ENCODE data around the gene MAB21L4.
A peak's percentile ranks its signal among the peaks of the same experiment; 100 is the strongest.
"Not testable (repeated sequence)": the region's sequence is repeated elsewhere in the genome, so short reads cannot be mapped to it uniquely, and the experiment has no call there.

The MAB21L4 gene

GRCh38 chr2:240857039-240858008 lies 38.6 kb downstream of the MAB21L4 start:
- no peak for DNase-seq

GRCh38 chr2:240856151-240856980 lies 39.6 kb downstream of the MAB21L4 start:
- no peak for DNase-seq

- DNase-seq, result no peak
Observed at GRCh38 chr2:240855670-240856069, 40.3 kb downstream of the MAB21L4 start.

- no peak for DNase-seq
Observed at GRCh38 chr2:240852671-240853314, 43.2 kb downstream of the MAB21L4 start.

- peak; percentile 52 to 78 (median 68) for DNase-seq
Observed at GRCh38 chr2:240851078-240851991, 44.6 kb downstream of the MAB21L4 start.

- DNase-seq, result no peak
Observed at GRCh38 chr2:240850756-240851077, 45.2 kb downstream of the MAB21L4 start.

- DNase-seq, result no peak
Observed at GRCh38 chr2:240850026-240850425, 45.9 kb downstream of the MAB21L4 start.

GRCh38 chr2:240848900-240849680 lies 46.9 kb downstream of the MAB21L4 start:
- DNase-seq, result no peak

GRCh38 chr2:240847817-240848216 lies 48.1 kb downstream of the MAB21L4 start:
- DNase-seq, result no peak

GRCh38 chr2:240846873-240847595 lies 48.9 kb downstream of the MAB21L4 start:
- no peak for DNase-seq

GRCh38 chr2:240846309-240846708 lies 49.6 kb downstream of the MAB21L4 start:
- not testable (repeated sequence) for DNase-seq

- DNase-seq, result no peak
Observed at GRCh38 chr2:240840435-240841060, 55.4 kb downstream of the MAB21L4 start.

GRCh38 chr2:240839152-240840143 lies 56.5 kb downstream of the MAB21L4 start:
- DNase-seq, result no peak

GRCh38 chr2:240837621-240838020 lies 58.3 kb downstream of the MAB21L4 start:
- no peak for DNase-seq

- no peak for DNase-seq
Observed at GRCh38 chr2:240836781-240837467, 59.0 kb downstream of the MAB21L4 start.

Measured in T-helper 1 cell (primary cell).